Activated CD4-positive, alpha-beta memory T cell treated with anti-CD3 and anti-CD28 coated beads for 36 hours (primary cell): Measurements from ENCODE around the gene C6orf15. TPM values are rescaled to one million over a fixed set of nuclear protein-coding genes. Genes with fewer than 3 reads are reported as not detected.

ENCODE experiments used
- CTCF ChIA-PET: fragments of 350-600 bp; sonication (Branson Sonifier 250); formaldehyde crosslinking; loops from one replicate; lab custom pipeline; 2021; ENCODE audit warnings: antibody characterized with exemption, inconsistent platforms; lab: Charles Lee
- POLR2A ChIA-PET: fragments of 350-600 bp; sonication (Branson Sonifier 250); formaldehyde crosslinking; loops from one replicate; lab custom pipeline; 2021; ENCODE audit warnings: antibody characterized with exemption; lab: Charles Lee
- DNase-seq: peaks from one replicate; pipeline ENCODE4 v3.0.0-alpha.2; 2020
- H3K27ac Mint-ChIP-seq: one replicate; pipeline ENCODE4 v1.8.0; 2021; ENCODE audit warnings: mixed read lengths
- H3K27me3 Mint-ChIP-seq: one replicate; pipeline ENCODE4 v1.8.0; 2021; ENCODE audit warnings: mixed read lengths
- H3K36me3 Mint-ChIP-seq: one replicate; pipeline ENCODE4 v1.8.0; 2021; ENCODE audit warnings: mixed read lengths
- H3K4me1 Mint-ChIP-seq: one replicate; pipeline ENCODE4 v1.8.0; 2021; ENCODE audit warnings: low read depth, mixed read lengths
- H3K4me3 Mint-ChIP-seq: one replicate; pipeline ENCODE4 v1.8.0; 2021; ENCODE audit warnings: mild to moderate bottlenecking, mixed read lengths
- H3K9me3 Mint-ChIP-seq: one replicate; pipeline ENCODE4 v1.8.0; 2021; ENCODE audit warnings: mixed read lengths
- intact Hi-C: fragments of 100-400 bp; cut with micrococcal nuclease; formaldehyde crosslinking; loops from one replicate; pipeline ENCODE4 v1.15.1; 2023
- total RNA-seq, 2 experiments: library from RNA; stranded (reverse); gene quantifications; one replicate each; pipeline ENCODE4 v1.2.3, GENCODE V29; 2021

C6orf15 gene
- total RNA-seq, 2 experiments from 2014 or later: not detected

DNA sequence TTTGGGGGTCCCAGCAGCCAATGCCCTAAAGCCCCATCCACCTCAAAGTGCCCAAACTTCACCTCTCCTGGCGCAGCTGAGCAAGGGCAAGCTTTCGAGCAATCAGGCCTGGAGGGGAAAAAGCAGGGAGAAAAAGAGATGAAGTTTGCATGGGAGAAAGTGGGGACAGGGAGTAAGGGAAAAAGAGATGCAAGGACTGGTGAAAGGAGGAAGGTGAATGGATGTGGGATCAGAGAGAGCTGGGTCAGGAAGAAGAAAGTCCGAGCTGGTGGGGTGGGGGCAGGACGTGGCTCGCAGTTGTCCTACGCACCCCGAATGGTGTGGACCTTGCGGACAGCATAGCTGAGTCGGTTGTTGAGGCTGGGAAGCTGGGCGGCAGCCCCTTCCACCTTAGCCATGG, 33.0 kb upstream of the C6orf15 start:
- no peaks in the 10 kb centered on the region for H3K4me1 Mint-ChIP-seq
- H3K36me3 Mint-ChIP-seq: peaks cover 8% of the 10 kb centered on the region
- H3K27ac Mint-ChIP-seq: no peak overlapping the region
- no peaks in the 10 kb centered on the region for H3K9me3 Mint-ChIP-seq
- no peak for DNase-seq
- POLR2A ChIA-PET: interaction anchor here (1.2 kb wide), 1 partner anchor 29 kb away, joined by 3 read pairs; no protein-coding TSS in a partner anchor
- intact Hi-C loops: no loop called here
- no peaks in the 10 kb centered on the region for H3K27me3 Mint-ChIP-seq
- H3K4me3 Mint-ChIP-seq: no peak overlapping the region
- CTCF ChIA-PET: interaction anchor here (0.6 to 3.4 kb wide), 7 partner anchors 8 to 234 kb away, joined by 3 to 13 read pairs (median 5); no protein-coding TSS in a partner anchor

GRCh38 chr6:31144970-31145340, 32.6 kb upstream of the C6orf15 start:
- no peak for DNase-seq
- ChIA-PET POLR2A (no interaction called here), CTCF (interaction anchor here (0.8 to 3.4 kb wide), 5 partner anchors 16 to 222 kb away, joined by 3 to 13 read pairs (median 5); no protein-coding TSS in a partner anchor)
- Mint-ChIP-seq H3K4me3 (no peak overlapping the region), H3K9me3 (no peaks in the 10 kb centered on the region), H3K4me1 (no peaks in the 10 kb centered on the region), H3K27me3 (no peaks in the 10 kb centered on the region), H3K36me3 (peaks cover 8% of the 10 kb centered on the region), H3K27ac (no peak overlapping the region)
- intact Hi-C loops: no loop called here

- Mint-ChIP-seq H3K9me3 (no peaks in the 10 kb centered on the region), H3K27me3 (no peaks in the 10 kb centered on the region), H3K4me3 (no peak overlapping the region), H3K36me3 (peaks cover 8% of the 10 kb centered on the region), H3K27ac (no peak overlapping the region), H3K4me1 (no peaks in the 10 kb centered on the region)
- CTCF ChIA-PET: interaction anchor here (0.7 to 3.4 kb wide), 5 partner anchors 15 to 52 kb away, joined by 3 to 13 read pairs (median 5); no protein-coding TSS in a partner anchor
- POLR2A ChIA-PET: no interaction called here
- DNase-seq: no peak
- intact Hi-C loops: no loop called here
These were observed 32.1 kb upstream of the C6orf15 start for GRCh38 chr6:31144296-31144969.

- Mint-ChIP-seq H3K27me3 (no peaks in the 10 kb centered on the region), H3K4me3 (no peak overlapping the region), H3K4me1 (no peaks in the 10 kb centered on the region), H3K9me3 (no peaks in the 10 kb centered on the region), H3K36me3 (peaks cover 8% of the 10 kb centered on the region), H3K27ac (no peak overlapping the region)
- no peak for DNase-seq
- intact Hi-C loops: no loop called here
- CTCF ChIA-PET: interaction anchor here (2.8 kb wide), 1 partner anchor 14 kb away, joined by 9 read pairs; no protein-coding TSS in a partner anchor
- POLR2A ChIA-PET: no interaction called here
These were observed 30.8 kb upstream of the C6orf15 start for GRCh38 chr6:31143148-31143547.

DNA sequence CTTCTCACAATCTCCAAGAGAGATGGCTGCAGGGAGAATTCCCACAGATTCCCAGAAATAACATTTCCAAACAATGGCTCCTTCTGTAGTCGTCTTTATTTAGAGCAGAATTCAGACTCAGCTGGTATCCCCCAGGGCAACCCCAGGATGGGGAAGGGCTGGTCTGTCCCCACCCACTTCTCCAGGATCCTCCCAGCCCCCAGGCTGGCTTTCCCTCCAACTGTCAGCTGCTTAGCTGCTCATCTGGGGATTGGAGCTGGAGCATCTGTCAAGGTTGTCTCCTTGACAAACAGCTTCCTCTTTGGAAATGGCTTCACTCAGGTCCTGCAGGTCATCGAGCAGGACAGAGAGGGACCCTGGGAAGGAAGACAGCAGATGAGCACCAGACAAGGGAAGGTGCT, 30.0 kb upstream of the C6orf15 start:
- ChIA-PET POLR2A (no interaction called here), CTCF (no interaction called here)
- Mint-ChIP-seq H3K36me3 (peaks cover 8% of the 10 kb centered on the region), H3K27me3 (no peaks in the 10 kb centered on the region), H3K4me1 (peaks cover 3% of the 10 kb centered on the region), H3K4me3 (no peak overlapping the region), H3K9me3 (no peaks in the 10 kb centered on the region), H3K27ac (no peak overlapping the region)
- intact Hi-C loops: no loop called here
- no peak for DNase-seq

DNA sequence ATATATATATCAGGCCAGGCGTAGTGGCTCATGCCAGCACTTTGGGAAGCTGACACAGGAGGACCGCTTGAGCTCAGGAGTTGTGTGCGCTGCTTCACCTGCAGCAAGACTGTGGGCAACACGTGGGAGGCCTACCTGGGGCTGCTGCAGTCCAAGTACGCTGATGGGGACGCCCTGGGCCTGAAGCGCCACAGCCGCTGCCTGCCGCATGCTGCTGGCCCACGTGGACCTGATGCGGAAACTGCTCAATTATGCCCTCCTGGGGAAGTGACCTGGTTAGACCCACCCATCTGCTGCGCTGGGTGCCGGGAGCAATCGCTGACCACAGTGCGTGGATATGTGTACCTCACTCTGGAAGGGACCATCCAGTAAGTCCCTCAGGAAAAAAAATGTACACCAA, 28.3 kb upstream of the C6orf15 start:
- H3K4me3 Mint-ChIP-seq: no peak overlapping the region
- CTCF ChIA-PET: no interaction called here
- POLR2A ChIA-PET: no interaction called here
- H3K27me3 Mint-ChIP-seq: no peaks in the 10 kb centered on the region
- peaks cover 3% of the 10 kb centered on the region for H3K4me1 Mint-ChIP-seq
- H3K27ac Mint-ChIP-seq: no peak overlapping the region
- H3K9me3 Mint-ChIP-seq: no peaks in the 10 kb centered on the region
- intact Hi-C loops: no loop called here
- H3K36me3 Mint-ChIP-seq: peaks cover 6% of the 10 kb centered on the region
- no peak for DNase-seq

DNA sequence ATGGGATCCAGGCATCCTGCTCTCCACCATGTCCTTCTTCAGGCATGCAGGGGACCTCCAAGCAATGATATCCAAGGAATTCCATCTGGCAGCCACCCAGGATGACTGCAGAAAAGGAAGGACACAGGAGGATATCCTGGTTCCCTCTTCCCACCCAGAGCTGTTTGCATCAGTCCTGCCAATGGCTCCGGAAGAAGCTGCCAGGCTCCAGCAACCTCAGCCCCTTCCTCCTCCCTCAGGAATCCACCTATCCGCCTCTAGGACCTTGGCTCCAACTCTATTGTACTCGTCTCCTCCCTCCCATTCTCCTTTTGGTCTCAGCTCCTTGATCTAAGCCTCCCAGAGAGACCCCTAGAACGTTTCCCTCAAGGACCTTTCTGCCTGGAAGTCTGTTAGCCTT, 27.2 kb upstream of the C6orf15 start:
- H3K27ac Mint-ChIP-seq: no peak overlapping the region
- peaks cover 3% of the 10 kb centered on the region for H3K4me1 Mint-ChIP-seq
- H3K4me3 Mint-ChIP-seq: no peak overlapping the region
- ChIA-PET CTCF (interaction anchor here (1.2 to 2.2 kb wide), 5 partner anchors 10 to 228 kb away, joined by 3 to 23 read pairs (median 7); partner anchors contain the start of genes CCHCR1 and TCF19), POLR2A (no interaction called here)
- DNase-seq: no peak
- intact Hi-C loops: no loop called here
- no peaks in the 10 kb centered on the region for H3K27me3 Mint-ChIP-seq
- peaks cover 6% of the 10 kb centered on the region for H3K36me3 Mint-ChIP-seq
- H3K9me3 Mint-ChIP-seq: no peaks in the 10 kb centered on the region

DNA sequence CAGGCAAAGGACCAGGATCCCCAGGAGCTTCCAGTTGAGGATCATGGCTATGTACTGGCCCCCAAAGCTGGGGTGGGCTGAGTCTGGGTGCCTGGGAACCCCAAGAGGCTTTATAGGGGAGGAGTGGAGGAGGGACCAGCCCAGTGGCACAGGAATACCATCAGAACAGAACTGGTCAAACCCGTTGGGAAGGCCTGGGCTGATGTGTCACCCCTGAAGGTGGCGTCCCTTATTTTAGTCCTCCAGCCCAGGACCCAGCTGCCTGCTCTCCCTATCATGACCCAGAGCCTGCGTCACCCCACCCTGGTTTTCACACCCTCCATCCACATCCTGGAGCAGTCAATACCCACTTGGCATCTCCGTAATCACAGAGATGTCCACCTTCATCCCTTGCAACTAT, 26.6 kb upstream of the C6orf15 start, which contains the start of gene PSORS1C2:
Gene PSORS1C2 (minus strand): TSS at position 85 of the 400 bp plus-strand sequence. CDS start 40 bp downstream, at position 45.
- Mint-ChIP-seq H3K4me1 (peaks cover 3% of the 10 kb centered on the region), H3K27me3 (no peaks in the 10 kb centered on the region), H3K27ac (no peak within 1 kb of the TSS), H3K9me3 (no peaks in the 10 kb centered on the region), H3K4me3 (no peak within 1 kb of the TSS), H3K36me3 (peaks cover 6% of the 10 kb centered on the region)
- POLR2A ChIA-PET: interaction anchor here (0.6 to 1.1 kb wide), 2 partner anchors 19 to 53 kb away, joined by 3 to 4 read pairs; partner anchors contain the start of genes CCHCR1 and TCF19
- CTCF ChIA-PET: interaction anchor here (1.1 to 2.2 kb wide), 7 partner anchors 9 to 228 kb away, joined by 3 to 23 read pairs (median 4); partner anchors contain the start of genes CCHCR1 and TCF19
- intact Hi-C loops: no loop called here
- no peak for DNase-seq

DNA sequence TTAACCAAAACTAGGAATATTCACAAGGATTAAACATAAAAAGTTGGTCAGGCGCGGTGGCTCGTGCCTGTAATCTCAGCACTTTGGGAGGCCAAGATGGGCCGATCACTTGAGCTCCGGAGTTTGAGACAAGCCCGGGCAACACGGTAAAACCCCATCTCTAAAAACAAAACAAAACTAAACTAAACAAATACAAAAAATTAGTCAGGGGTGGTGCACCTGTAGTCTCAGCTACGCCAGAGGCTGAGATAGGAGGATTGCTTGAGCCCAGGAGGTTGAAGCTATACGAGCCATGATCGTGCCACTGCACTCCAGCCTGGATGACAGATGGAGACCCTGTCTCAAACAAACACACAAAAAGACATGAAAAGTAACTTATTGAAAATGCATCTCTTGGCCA, 23.3 kb upstream of the C6orf15 start:
- H3K36me3 Mint-ChIP-seq: no peaks in the 10 kb centered on the region
- intact Hi-C loops: loop anchor here (2.0 kb wide), 1 partner anchor 23 kb away; the partner anchor contains the start of gene TCF19
- CTCF ChIA-PET: interaction anchor here (1.0 to 1.8 kb wide), 5 partner anchors 10 to 240 kb away, joined by 3 to 12 read pairs (median 3); no protein-coding TSS in a partner anchor
- H3K4me3 Mint-ChIP-seq: no peak overlapping the region
- peaks cover 3% of the 10 kb centered on the region for H3K4me1 Mint-ChIP-seq
- no peak overlapping the region for H3K27ac Mint-ChIP-seq
- POLR2A ChIA-PET: no interaction called here
- no peaks in the 10 kb centered on the region for H3K27me3 Mint-ChIP-seq
- no peak for DNase-seq
- no peaks in the 10 kb centered on the region for H3K9me3 Mint-ChIP-seq

- intact Hi-C loops: no loop called here
- H3K36me3 Mint-ChIP-seq: no peaks in the 10 kb centered on the region
- peaks cover 5% of the 10 kb centered on the region for H3K4me1 Mint-ChIP-seq
- CTCF ChIA-PET: interaction anchor here (0.9 to 1.1 kb wide), 3 partner anchors 59 to 234 kb away, joined by 3 read pairs; no protein-coding TSS in a partner anchor
- no peak overlapping the region for H3K4me3 Mint-ChIP-seq
- H3K27me3 Mint-ChIP-seq: peaks cover 2% of the 10 kb centered on the region
- DNase-seq: no peak
- no peaks in the 10 kb centered on the region for H3K9me3 Mint-ChIP-seq
- POLR2A ChIA-PET: no interaction called here
- H3K27ac Mint-ChIP-seq: no peak overlapping the region
These were observed 20.4 kb upstream of the C6orf15 start for GRCh38 chr6:31132806-31133205.

GRCh38 chr6:31131595-31131994, 19.2 kb upstream of the C6orf15 start:
- Mint-ChIP-seq H3K27me3 (peaks cover 2% of the 10 kb centered on the region), H3K36me3 (no peaks in the 10 kb centered on the region), H3K4me1 (peaks cover 2% of the 10 kb centered on the region), H3K9me3 (no peaks in the 10 kb centered on the region), H3K4me3 (no peak overlapping the region), H3K27ac (no peak overlapping the region)
- intact Hi-C loops: no loop called here
- no peak for DNase-seq
- POLR2A ChIA-PET: no interaction called here
- CTCF ChIA-PET: interaction anchor here (1.2 kb wide), 1 partner anchor 235 kb away, joined by 5 read pairs; no protein-coding TSS in a partner anchor

GRCh38 chr6:31130751-31131150, 18.4 kb upstream of the C6orf15 start:
- H3K9me3 Mint-ChIP-seq: no peaks in the 10 kb centered on the region
- H3K27me3 Mint-ChIP-seq: peaks cover 2% of the 10 kb centered on the region
- DNase-seq: no peak

More at GRCh38 chr6:31130751-31131150, 18.4 kb upstream of the C6orf15 start:
- Mint-ChIP-seq H3K27ac (no peak overlapping the region), H3K4me3 (no peak overlapping the region), H3K36me3 (no peaks in the 10 kb centered on the region), H3K4me1 (peaks cover 2% of the 10 kb centered on the region)
- intact Hi-C loops: no loop called here
- CTCF ChIA-PET: interaction anchor here (1.2 to 1.6 kb wide), 2 partner anchors 236 to 245 kb away, joined by 5 to 6 read pairs; no protein-coding TSS in a partner anchor
- POLR2A ChIA-PET: interaction anchor here (1.0 kb wide), 1 partner anchor 34 kb away, joined by 3 read pairs; no protein-coding TSS in a partner anchor
